NCI-H146 treated with DMSO at 0.1 percent for 48 hours (cell line): ENCODE measurements around the gene CHRFAM7A.
"Not testable (repeated sequence)": the region's sequence is repeated elsewhere in the genome, so short reads cannot be mapped to it uniquely, and the experiment has no call there.

Experiments
- DNase-seq: peaks from one replicate; lab custom pipeline; 2025; ENCODE audit not compliant: unreplicated experiment; lab: John Stamatoyannopoulos, UW

Gene CHRFAM7A

DNA sequence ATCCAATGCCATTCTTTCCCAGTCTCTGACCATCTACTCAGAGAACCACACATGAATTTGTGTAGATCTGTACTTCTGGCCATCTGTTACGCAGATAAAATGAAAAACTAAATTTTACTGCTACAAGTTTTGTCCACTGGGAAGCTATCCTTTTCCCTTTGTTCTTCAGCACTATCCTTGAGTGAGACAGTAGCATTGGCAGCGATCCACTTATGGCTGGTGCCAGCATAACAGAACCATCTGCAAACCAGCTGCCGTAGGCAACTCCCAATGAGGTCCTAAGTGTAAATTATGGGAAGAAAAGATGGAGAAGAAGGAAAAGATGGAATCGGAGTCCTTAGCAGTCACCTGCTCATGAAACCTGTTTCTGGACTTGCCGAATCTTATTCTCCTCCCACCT lies 72.3 kb downstream of the CHRFAM7A start:
- DNase-seq, result not testable (repeated sequence)

DNA sequence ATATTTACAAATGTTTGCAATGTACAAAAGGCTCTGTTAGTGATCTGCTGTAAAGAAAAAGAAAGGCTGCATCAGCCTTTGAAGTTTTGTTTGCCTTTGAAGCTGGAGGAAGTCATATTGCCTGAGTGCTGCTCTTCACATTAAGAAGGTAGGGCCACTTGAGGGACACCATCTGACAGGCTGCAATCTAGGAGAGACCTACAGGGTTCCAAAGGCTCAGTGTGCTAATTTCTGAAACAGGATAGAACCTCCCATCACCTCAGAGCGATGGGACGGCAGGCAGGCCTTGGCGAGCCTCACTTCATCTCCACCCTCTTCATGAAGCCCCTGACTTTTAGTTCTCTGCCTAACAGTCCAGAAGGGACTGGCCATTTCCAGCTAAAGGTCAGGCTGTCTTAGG lies 77.6 kb downstream of the CHRFAM7A start:
- not testable (repeated sequence) for DNase-seq

DNA sequence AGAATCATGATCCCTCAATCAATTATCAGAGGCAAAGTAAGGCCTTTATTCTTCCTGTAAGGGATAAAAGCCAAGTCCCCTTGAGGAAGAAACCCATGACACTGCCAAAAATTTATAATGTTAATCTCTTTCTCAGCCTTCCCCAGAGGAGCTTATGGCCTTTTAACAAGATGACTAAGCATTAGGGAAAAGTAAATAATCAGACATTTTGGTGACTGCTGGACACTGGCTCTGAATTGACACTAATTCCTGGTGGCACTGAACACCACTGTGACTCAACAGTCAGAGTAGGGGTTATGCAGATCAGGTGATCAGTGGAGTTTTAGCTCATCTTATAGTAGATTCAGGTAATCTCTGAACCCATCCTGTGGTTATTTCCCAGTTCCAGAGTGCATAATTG lies 82.8 kb downstream of the CHRFAM7A start:
- DNase-seq, result not testable (repeated sequence)
